Parathyroid adenoma (tissue), 2 donors: Measurements from ENCODE around the gene SEC24D.

Experiments used
- H2AFZ ChIP-seq: fragments of 300-600 bp; sonication (generic); one replicate; pipeline ENCODE4 v1.7.0; 2017; ENCODE audit warnings: antibody characterized with exemption, mild to moderate bottlenecking
- H3K27ac ChIP-seq: fragments of 300-600 bp; sonication (generic); one replicate; pipeline ENCODE4 v1.7.0; 2017
- H3K27me3 ChIP-seq: fragments of 300-600 bp; sonication (generic); one replicate; pipeline ENCODE4 v1.7.0; 2017; ENCODE audit warnings: low read length; ENCODE audit not compliant: control insufficient read depth, insufficient read depth
- H3K36me3 ChIP-seq: fragments of 300-600 bp; sonication (generic); one replicate; pipeline ENCODE4 v1.7.0; 2017; ENCODE audit warnings: low read length; ENCODE audit not compliant: control insufficient read depth, insufficient read depth
- H3K4me1 ChIP-seq: fragments of 300-600 bp; sonication (generic); one replicate; pipeline ENCODE4 v1.7.0; 2017; ENCODE audit warnings: control low read depth
- H3K4me2 ChIP-seq: fragments of 300-600 bp; sonication (generic); one replicate; pipeline ENCODE4 v1.7.0; 2017; ENCODE audit warnings: low read length
- H3K4me3 ChIP-seq: fragments of 300-600 bp; sonication (generic); one replicate; pipeline ENCODE4 v1.7.0; 2017; ENCODE audit warnings: low read depth, low read length
- H3K79me2 ChIP-seq: fragments of 300-600 bp; sonication (generic); one replicate; pipeline ENCODE4 v1.7.0; 2017; ENCODE audit warnings: control low read depth
- H3K9ac ChIP-seq: fragments of 300-600 bp; sonication (generic); one replicate; pipeline ENCODE4 v1.7.0; 2017; ENCODE audit warnings: mild to moderate bottlenecking
- H3K9me3 ChIP-seq: fragments of 300-600 bp; sonication (generic); one replicate; pipeline ENCODE4 v1.7.0; 2017; ENCODE audit warnings: low read length; ENCODE audit not compliant: control insufficient read depth
- TF ChIP-seq, protein P1 (sequence below): fragments of 300-600 bp; sonication (generic); IDR thresholded peaks from one replicate; pipeline ENCODE4 v1.7.0; 2017; ENCODE audit warnings: antibody characterized with exemption, mild to moderate bottlenecking
- donor health status: primary hyperparathyroidism.

Gene SEC24D

DNA sequence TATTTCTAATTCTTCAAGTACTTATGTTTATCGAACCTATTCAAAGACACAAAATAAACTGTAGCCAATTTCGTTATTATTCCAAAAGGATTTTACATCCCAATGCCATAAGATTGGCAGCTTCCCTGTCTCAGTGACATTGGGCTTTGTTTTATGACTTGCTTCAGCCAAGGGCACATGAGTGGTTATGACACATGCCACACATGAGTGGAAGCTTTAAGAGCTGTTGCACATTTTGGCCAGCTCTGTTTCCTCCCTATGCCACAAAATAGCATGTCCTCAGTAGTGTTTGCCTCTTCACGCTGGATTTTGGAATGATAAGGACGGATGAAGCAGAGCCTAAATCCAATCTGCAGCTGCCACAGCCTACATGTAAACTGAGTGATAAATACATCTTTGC, 21.9 kb downstream of the SEC24D start:
- no peak overlapping the region for H3K4me2 ChIP-seq
- no peaks in the 10 kb centered on the region for H3K9me3 ChIP-seq
- no peaks in the 10 kb centered on the region for H3K4me1 ChIP-seq
- TF ChIP-seq, protein P1, sequence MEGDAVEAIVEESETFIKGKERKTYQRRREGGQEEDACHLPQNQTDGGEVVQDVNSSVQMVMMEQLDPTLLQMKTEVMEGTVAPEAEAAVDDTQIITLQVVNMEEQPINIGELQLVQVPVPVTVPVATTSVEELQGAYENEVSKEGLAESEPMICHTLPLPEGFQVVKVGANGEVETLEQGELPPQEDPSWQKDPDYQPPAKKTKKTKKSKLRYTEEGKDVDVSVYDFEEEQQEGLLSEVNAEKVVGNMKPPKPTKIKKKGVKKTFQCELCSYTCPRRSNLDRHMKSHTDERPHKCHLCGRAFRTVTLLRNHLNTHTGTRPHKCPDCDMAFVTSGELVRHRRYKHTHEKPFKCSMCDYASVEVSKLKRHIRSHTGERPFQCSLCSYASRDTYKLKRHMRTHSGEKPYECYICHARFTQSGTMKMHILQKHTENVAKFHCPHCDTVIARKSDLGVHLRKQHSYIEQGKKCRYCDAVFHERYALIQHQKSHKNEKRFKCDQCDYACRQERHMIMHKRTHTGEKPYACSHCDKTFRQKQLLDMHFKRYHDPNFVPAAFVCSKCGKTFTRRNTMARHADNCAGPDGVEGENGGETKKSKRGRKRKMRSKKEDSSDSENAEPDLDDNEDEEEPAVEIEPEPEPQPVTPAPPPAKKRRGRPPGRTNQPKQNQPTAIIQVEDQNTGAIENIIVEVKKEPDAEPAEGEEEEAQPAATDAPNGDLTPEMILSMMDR = no peak
- H3K4me3 ChIP-seq = no peak overlapping the region
- no peak overlapping the region for H3K9ac ChIP-seq
- H3K27me3 ChIP-seq = no peaks in the 10 kb centered on the region
- no peak overlapping the region for H3K27ac ChIP-seq
- H3K36me3 ChIP-seq = no peaks in the 10 kb centered on the region
- no peak overlapping the region for H2AFZ ChIP-seq
- H3K79me2 ChIP-seq = no peaks in the 10 kb centered on the region

DNA sequence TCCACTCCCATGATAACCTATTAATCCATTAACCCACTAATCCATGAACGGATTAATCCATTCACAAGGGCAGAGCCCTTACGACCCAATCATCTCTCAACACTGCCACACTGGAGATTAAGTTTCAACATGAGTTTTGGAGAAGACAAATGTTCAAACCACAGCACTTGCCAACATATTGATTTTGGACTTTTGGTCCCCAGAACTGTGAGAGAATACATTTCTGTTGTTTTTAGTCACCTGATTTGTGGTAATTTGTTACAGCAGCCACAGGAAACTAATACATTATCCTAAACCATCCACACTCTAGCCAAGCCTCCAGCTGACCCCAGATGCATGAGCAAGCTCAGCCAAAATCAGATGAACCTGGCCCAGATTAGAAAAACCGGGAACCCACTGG, 22.4 kb downstream of the SEC24D start:
- H3K27me3 ChIP-seq = no peaks in the 10 kb centered on the region
- no peaks in the 10 kb centered on the region for H3K36me3 ChIP-seq
- H3K79me2 ChIP-seq = no peaks in the 10 kb centered on the region
- H3K27ac ChIP-seq = no peak overlapping the region
- H3K4me1 ChIP-seq = no peaks in the 10 kb centered on the region
- no peaks in the 10 kb centered on the region for H3K9me3 ChIP-seq
- no peak overlapping the region for H3K9ac ChIP-seq
- H3K4me2 ChIP-seq = no peak overlapping the region
- TF ChIP-seq, protein P1 = no peak
- H3K4me3 ChIP-seq = no peak overlapping the region
- no peak overlapping the region for H2AFZ ChIP-seq

DNA sequence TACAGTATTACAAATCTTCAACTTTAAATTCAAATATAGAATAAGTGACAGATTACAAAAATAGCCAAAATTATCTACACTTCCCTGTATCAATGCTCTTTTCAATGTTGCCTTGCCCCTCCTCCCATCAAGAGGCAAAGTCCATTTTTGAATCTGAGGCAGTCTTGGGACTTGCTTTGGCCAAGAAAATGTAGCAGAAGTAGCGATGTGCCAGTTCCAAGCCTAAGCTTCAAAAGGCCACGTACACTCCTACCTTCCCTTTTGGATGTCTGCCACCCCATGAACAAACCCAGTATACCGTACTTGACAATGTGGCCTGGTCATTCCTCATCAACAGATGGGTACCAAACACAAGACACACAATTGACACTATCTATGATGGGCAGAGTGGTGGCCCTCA, 24.1 kb downstream of the SEC24D start:
- Histone ChIP-seq H3K9ac (no peak overlapping the region), H3K4me3 (no peak overlapping the region), H3K27me3 (no peaks in the 10 kb centered on the region), H3K79me2 (no peaks in the 10 kb centered on the region), H3K4me2 (no peak overlapping the region), H3K27ac (no peak overlapping the region), H3K4me1 (no peaks in the 10 kb centered on the region), H2AFZ (no peak overlapping the region), H3K36me3 (no peaks in the 10 kb centered on the region), H3K9me3 (no peaks in the 10 kb centered on the region)
- TF ChIP-seq, protein P1 = no peak

DNA sequence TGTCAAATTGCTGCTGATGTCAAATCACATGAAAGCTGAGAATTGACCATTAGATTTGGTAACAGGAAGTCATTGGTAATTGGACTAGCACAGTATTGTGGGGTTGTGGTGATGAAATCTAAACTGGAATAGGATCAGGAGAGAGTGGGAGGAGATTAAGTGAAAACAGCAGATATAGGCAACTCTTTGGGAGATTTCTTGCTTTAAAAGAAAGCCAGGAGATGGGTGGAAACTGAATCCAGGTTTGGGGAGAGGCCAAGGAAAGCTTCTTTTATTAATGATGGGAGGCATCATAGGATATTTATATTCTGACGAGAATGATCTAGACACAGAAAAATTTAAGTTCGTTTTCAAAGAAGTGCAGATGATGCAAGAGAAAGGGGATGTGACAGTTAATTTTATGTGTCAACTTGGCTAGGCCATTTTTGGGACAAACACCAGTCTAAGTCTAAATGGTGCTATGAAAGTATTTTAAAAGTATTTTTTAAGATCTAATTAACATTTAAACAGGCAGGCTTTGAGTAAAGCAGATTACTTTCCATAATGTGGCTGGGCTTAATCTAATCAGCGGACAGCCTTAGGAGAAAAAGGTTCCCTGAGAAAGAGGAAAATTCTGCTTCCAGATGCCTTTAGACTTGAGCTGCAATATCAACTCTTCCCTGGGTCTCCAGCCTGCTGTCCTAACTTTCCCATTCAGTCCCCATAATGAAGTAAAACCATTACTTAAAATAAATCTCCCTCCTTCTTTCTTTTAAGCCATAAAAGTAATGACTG, 24.7 kb downstream of the SEC24D start:
- Histone ChIP-seq H3K9ac (no peak overlapping the region), H3K27me3 (no peaks in the 10 kb centered on the region), H3K9me3 (no peaks in the 10 kb centered on the region), H3K4me2 (no peak overlapping the region), H3K79me2 (no peaks in the 10 kb centered on the region), H3K4me1 (no peaks in the 10 kb centered on the region), H3K27ac (no peak overlapping the region), H3K36me3 (no peaks in the 10 kb centered on the region), H2AFZ (no peak overlapping the region), H3K4me3 (no peak overlapping the region)
- TF ChIP-seq, protein P1 = no peak

DNA sequence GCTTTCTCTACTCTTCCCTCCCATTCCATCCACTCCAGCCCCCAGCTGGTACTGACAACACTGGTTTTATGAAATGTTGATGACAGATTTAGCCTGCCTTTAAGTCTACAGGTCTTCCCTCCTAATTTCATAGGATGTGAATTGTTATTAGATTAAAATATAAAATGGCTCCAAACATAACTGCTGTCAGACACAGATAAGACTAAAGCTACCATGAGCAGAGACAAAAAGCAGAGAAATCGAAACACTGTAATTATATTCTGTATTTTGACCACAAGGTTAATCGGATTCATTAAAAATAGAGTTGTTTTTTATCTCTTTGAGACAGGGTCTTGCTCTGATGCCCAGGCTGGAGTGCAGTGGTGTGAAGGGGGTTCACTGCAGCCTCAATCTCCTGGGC, 28.3 kb downstream of the SEC24D start:
- Histone ChIP-seq H3K9me3 (no peaks in the 10 kb centered on the region), H3K27ac (no peak overlapping the region), H3K9ac (no peak overlapping the region), H2AFZ (no peak overlapping the region), H3K4me3 (no peak overlapping the region), H3K4me1 (no peaks in the 10 kb centered on the region), H3K4me2 (no peak overlapping the region), H3K27me3 (no peaks in the 10 kb centered on the region), H3K79me2 (no peaks in the 10 kb centered on the region), H3K36me3 (no peaks in the 10 kb centered on the region)
- TF ChIP-seq, protein P1 = no peak
